Skin of body (tissue), 2 donors: ENCODE data around the gene LCTL. TPM values are rescaled to one million over a fixed set of nuclear protein-coding genes. Genes with fewer than 3 reads are reported as not detected.
A peak's percentile ranks its signal among the peaks of the same experiment; 100 is the strongest.
"Not testable (repeated sequence)": the region's sequence is repeated elsewhere in the genome, so short reads cannot be mapped to it uniquely, and the experiment has no call there.

Experiments used
- DNase-seq: peaks from one replicate; lab custom pipeline; 2025; lab: John Stamatoyannopoulos, UW
- total RNA-seq: library from RNA; depleted of rRNA; stranded (reverse); fragments of >200 nt; gene quantifications from one replicate; pipeline ENCODE4 v1.2.3, GENCODE V29; 2014

The LCTL gene
- total RNA-seq, 1 donor from 2014 or later, result not detected

DNA sequence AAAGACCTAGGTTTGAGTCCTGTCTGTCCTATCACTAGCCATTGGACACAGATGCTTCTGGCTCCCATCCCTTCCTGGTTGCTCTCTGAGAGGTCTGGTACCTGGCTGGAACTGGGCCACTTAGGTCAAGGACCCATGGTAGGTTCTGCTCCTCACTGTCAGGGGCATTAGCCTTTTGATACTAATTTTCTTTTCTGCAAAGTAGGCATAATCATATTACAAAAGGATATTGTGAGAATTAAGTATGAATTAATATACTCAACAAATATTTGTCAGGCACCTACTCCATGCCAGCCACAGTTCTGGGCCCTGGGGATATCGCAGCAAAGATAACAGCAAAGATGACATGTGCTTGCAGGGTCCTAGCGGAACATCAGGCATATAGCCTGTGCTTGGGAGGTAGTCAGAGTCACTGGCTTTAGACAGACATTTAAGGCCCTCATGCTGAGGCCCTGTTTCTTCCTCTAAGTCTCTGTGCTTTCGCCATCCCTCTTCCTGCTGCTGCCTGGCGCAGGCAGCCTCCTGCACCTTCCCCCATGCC lies 25.6 kb upstream of the LCTL start:
- DNase-seq, result no peak

DNA sequence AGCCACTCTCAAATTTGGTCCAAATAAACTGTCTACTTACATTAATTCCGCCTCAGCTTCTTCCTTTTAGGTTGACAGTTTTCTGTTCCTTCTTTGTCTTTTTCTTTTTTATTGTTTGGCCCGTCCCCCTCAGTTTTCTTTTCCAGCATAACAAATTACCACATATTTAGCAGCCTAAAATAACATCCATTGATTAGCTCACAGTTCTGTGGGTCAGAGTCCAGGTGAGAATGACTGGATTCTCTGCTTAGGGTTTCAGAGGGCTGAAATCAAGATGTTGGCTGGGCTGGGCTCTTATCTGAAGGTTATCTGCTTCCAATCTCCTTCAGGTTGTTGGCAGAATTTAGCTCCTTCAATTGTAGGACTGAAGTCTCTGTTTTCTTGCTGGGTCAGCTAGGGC lies 24.6 kb upstream of the LCTL start:
- DNase-seq, result no peak

DNA sequence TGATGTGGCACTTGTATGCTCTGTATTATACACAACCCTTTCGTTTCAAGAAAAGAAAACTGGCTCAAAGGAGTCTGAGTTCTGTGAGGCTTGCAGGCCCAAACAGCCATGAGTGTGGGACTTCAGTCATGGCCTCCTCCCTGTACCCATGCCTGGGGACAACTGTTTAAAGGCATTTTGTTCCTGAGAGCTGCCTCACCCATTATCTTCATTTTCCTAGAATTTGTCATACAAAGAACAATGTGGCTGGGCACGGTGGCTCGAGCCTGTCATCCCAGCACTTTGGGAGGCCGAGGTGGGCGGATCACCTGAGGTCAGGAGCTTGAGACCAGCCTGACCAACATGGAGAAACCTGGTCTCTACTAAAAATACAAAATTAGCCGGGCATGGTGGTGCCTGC lies 23.6 kb upstream of the LCTL start:
- not testable (repeated sequence) for DNase-seq

DNA sequence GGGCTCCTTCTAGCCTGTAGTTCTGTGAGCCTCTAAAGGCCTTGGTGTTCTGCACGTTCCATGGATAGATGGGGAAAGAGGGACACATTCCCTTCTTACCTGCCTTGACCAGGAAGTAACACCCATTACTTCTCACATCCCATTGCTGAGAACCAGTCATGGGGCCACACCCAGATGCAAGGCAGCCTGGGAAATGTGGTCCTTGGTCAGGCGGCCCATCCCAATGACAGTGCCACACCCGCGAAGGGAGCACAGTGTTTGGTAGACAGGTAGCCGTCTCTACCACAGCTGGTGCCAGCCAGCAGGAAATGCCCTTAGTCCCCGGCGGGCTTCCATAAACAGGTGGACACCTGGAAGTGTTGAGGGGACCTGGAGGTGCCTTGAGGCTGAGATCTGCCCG lies 23.2 kb upstream of the LCTL start:
- no peak for DNase-seq

DNA sequence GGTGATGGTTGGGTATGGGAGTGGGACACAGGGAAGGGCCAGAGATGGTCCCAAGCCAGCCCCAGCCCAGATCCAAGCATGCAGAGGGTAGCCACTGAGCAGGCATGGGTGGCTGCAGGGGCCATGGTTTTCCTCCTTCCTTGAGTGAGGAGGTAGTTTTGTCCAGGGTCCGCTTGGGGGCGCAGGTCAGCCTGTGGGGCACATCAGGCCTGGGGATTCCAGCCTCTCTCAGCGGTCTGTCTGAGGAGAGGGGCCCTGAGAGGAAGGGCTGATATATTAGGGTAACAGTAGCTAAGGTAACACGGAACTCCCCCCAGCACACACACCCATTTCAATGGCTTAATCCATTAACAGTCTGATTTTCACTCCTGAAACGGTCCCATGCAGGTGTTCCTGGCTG lies 22.7 kb upstream of the LCTL start:
- DNase-seq, result no peak

DNA sequence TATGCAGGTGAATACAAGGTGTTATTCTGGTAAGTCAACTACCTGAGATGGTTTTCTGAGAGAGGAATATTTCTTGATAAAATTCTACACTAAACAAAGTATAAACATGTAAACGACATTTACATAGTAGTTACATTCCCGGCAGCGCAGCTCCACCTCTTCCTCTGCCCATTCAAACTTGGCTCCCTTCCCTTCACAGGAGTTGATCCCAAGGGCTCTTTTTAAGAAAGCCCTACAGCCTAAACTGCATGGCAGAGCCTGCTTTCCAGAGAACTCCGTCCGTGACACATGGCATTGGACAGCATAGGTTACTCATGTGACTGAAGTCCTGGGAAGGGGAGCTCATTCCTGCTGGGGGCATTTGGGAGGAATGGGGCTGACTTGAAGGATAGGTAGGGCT lies 22.0 kb upstream of the LCTL start:
- no peak for DNase-seq

DNA sequence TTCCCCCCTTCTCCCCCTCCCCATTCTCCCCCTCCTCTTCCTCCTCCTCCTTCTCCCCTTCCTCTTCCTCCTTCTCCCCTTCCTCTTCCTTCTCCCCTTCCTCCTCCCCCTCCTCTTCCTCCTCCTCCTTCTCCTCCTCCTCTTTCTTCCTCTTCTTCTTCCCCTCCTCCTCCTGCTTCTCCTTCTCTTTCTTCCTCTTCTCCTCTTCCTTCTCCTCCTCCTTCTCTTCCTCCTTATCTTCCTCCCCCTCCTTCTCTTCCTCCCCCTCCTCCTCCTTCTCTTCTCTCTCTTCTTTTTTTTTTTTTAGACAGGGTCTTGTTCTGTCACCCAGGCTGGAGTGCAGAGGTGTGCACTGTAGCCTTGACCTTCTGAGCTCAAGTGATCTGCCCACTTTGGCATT lies 21.2 kb upstream of the LCTL start:
- no peak for DNase-seq

DNA sequence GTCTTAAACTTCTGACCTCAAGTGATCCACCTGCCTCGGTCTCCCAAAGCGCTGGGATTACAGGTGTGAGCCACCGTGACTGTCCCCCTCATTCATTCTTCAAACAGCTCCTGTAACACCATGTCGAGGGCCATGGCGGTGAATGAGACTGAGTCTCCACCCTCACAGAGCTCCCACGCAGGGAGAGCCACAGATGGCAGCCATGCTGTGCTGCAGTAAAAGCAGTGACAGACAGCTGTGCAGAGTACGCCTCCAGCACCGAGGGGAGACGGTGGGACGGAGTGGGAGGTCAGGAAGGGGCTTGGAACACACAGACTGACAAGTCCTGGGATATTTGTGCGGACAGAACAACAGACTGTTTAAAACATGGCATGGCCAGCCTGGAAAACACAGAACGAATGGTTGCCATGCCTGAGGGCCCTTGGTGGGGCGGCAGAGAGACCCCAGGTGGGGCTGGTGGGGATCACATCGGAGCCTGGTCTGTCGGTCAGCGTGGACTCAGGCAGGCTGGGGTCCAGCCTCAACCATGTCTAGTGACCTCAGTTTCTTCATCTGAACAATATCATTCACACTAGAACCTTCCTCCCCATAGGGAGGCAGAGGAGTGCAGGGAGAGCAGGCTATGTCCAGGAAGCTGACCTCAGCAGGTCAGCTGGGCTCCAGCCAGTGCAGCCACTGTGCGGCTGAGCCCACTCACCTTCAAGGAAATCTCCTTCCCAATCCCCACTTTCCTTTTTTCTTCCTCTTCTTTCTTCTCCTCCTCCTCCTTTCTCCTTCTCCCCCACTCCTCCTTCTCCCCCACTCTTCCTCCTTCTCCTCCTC lies 20.6 kb upstream of the LCTL start:
- no peak for DNase-seq

DNA sequence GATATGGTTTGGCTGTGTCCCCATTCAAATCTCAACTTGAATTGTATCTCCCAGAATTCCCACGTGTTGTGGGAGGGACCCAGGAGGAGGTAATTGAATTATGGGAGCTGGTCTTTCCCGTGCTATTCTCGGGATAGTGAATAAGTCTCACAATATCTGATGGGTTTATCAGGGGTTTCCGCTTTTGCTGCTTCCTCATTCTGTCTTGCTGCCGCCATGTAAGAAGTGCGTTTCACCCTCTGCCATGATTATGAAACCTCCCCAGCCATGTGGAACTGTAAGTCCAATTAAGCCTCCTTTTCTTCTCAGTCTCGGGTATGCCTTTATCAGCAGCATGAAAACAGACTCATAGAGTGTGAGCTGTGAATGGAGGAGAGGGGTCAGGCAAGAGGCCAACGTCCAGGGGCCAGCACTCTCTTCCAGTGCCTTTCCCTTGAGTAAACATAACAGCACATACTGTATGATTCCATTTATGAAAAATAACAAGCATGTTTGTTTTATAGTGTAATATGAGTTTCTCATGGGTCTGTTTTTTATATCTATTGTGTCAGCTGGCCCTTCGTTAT lies 16.3 kb upstream of the LCTL start:
- no peak for DNase-seq

DNA sequence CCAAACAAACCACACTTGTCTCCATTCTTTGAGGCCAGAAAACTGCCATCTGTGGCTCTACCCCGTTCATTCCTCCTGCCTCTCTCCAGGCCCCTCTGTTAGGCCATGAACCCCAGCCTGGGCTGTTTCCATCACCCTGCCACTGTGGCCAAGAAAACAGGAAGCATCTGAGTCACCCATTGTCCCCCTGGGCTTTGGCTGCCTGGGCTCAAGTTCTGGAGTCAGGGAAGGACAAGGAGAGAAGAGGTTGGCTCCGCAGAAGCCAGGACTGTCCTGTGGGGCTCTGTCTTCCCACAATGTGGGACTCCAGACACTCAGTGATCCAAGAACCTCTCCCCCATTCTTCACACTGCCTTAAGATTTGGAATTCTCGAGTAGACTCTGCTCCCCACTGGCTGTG lies 14.8 kb upstream of the LCTL start:
- DNase-seq, result no peak

DNA sequence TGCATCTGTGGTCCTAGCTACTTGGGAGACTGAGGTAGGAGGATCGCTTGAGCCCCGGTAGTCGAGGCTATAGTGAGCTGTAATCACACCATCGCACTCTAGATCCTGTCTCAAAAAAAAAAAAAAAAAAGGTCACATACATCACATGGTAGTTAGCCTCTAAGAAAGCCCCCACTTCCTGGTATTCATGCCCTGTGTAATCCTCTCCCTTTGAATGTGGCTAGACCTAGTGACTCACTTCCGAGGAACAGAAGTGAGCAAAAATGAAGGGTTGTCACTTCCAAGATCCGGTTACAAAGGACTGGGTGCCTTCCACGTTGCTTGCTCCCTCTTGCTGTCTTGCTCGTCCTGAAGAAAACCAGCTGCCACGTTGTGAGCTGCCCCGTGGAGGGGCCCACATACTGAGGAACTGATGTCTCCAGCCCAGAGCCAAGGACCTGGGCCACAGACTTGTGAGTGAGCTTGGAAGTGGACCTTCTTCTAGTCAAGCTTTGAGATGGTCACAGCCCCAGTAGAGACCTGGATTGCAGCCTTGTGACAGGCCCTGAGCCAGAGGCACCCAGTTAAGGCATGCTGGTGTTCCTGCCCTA lies 12.6 kb upstream of the LCTL start:
- DNase-seq, result no peak

DNA sequence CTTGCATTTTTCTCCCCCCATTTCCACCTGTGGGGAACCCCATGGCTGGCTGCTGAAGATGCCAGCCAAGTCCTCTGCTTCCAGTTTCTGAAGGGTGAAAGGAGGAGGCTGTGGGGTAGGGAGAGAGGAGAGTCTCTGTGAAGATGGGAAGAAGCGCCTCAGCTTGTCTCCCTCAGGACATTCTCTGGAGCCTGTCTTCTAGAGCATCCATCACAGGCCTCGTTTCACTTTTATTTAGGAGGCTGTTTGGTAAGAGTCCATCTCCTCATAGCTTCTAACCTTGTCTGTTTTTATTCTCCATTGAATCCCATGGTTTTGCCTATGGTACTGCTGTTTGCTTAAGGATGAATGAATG lies 8.8 kb upstream of the LCTL start:
- DNase-seq, result no peak

DNA sequence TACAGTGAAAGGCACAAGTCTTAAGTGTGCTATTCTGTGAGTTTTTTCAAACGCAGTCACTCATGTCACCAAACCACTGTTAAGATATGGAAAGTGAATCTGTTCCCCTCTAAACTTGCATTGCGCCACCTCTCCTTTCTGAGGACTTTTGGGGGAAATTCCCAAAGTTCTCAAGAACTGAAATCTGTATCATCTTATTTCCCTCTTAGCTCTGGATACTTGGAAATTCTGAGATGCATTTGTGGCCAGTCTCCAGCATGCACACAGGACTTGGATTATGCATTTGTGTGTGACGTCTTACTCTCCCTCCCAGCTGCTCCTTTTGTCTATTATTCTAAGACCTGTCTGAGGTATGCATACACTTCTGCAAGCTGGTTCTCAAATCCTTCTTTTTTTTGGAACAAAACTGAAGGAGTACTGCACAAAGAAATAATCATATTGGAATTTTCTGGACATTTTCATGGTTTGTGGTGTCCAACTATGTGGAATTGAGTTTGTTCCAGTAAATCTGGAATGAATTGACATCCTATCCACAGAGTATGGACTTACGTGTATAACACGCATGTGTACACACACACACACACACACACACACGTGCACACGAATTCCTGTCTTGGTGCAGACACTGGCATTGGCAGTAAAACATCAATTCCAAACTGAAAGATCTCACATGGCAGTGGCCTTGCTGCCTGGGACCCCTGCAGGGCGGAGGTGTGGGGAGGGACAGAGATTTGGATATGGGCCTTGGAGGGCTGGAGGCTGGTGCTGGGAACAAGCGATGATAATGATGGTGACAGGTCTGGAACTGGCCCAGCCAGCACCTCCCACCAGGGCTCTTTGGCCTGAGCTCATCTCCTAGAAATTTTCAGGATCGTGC lies 8.2 kb upstream of the LCTL start:
- peak; percentile 95 for DNase-seq

DNA sequence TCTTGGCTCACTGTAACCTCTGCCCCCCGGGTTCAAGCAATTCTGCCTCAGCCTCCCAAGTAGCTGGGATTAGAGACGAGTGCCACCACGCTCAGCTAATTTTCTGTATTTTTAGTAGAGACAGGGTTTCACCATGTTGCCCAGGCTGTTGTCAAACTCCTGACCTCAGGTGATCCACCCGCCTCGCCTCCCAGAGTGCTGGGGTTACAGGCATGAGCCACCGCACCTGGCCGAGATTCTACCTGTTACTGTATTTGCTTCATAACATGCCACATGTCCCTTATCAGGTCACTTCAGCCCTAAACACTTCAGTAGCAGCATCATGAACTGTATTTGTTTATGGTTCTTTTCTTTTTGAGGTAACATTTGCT lies 7.5 kb upstream of the LCTL start:
- no peak for DNase-seq

DNA sequence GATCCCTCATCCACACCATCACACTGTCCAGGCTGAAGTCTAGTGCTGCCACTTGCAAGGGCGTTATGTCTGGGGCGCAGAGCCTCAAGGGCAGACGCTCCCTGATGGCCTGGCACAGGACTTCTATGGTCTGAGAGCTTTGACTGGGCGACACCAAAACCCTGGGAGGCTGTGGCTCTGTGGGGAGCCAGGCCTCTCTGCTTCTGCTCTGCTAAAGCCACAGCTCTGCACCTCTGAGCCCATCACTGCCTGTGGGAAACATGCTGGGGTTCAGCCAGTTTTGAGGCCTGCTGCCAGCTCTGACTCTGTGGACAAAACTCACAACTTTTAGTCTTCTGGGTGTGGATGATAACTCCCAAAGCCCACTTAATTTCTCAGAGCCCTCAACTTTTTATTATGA lies 6.3 kb upstream of the LCTL start:
- no peak for DNase-seq

DNA sequence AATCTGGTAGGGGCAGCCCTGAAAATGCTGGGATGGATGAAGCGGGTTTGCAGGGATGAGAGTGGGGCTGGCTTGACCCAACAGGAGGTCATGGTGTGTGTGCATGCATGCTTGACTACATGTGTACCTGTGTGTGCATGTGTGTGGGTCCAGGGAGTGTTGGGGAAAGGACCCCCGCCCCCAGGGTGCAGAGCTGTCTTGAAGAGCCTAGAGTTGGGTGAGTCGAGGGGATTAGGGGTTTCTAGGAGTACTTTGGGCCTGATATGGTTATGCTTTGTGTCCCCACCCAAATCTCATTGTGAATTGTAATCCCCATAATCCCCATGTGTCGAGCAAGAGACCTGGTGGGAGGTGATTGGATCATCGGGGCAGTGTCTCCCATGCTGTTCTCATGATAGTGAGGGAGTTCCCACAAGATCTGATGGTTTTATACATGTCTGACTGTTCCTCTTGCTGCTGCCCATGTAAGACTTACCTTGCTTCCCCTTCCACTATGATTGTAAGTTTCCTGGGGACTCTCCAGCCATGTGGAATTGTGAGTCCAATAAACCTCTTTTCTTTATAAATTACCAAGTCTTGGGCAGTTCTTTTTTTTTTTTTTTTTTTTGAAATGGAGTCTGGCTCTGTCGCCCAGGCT lies 5.2 kb upstream of the LCTL start:
- no peak for DNase-seq

DNA sequence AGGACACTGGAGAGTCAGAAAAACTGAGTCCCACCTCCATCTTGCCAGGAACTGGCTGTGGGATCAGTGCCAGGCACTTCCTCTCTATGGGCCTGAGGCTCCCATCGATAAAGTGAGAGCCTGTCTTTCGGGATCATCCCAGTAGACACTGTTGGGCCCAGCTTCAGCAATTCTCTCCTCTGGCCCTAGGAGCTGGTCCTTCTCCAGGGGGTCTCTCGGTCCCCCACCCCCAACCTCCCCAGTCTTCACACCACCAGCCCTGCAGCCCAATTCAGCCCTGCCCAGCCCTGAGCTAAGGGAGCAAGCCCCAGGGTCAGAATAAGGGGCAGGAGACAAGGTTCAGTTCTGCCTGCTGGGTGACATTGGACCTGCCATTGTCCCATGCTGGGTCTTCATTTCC lies 4.5 kb upstream of the LCTL start:
- no peak for DNase-seq

DNA sequence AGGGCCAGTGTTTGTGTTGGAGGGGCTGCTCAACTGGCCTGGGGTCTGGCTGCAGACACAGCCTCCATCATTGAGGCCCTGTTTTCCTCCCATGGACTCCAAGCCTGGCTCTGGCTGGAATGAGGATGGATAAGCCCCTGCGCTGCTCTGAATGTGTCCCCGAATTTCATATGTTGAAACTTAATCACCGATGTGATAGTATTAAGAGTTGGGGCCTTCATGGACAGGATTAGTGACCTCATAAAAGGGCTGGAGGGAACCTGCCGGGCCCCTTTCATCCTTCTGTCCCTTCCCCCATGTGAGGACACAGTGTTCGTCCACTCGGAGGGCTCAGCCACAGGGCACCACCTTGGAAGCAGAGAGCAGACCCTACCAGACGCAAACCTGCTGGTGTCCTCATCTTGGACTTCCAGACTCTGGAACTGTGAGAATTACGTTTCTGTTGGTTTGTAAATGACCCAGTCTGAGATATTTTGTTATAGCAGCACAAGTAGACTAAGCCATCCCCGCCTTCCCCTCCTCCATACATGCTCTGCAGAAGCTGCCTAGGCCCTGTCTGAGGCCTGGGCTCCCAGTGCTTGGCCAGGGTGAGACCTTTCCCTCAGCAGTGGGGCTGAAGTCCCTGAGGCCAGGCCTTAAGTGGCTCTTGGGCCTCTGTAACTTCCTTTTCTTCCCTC lies 3.8 kb upstream of the LCTL start:
- DNase-seq, result no peak

DNA sequence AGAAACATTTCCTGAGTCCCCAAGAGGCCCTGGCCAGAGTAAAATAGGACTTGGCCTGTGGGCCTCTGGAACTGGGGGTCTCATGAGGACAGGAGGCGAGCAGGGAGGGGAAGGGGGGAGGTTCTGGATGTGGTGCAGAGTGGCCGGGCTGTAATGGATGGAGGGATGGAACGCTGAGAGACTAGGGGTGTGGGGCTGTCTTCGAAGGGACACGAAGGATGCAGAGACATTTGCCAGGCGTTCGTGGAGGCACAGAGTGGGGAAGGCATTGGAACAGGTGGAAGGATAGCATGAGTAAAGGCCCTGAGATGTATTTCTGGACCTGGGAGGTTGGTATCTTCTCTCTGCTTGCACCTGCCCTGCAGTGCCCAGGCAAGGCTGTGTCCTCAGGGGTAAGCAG lies 2.1 kb upstream of the LCTL start:
- no peak for DNase-seq

DNA sequence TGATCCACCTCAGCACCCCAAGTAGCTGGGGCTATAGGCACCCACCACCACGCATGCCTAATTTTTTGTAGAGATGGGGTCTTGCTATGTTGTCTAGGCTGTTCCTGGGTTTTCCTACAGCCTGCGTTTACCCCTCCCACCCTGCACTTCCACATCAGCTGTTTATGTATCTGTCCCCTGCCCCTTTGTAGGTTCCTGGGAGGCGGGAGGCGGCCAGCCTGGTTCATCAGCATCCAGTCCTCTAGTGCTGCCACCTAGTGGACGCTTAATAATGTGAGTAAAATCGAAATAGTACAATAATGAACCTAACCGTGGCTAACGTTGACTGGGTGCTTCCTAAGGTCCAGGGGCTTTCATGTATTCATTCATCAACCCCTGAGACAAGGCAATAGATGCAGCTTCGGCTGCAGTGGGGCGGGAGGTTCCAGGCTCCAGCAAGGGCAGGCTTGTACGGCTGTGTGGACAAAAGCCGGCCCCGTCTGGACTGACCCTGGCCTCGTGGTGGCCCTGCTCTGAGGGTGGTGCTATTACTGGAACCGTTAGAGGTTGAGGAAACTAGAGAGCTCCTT lies 1.2 kb upstream of the LCTL start:
- peak; percentile 49 for DNase-seq
